Stimulated activated CD4-positive, alpha-beta T cell treated with anti-CD3 and anti-CD28 coated beads, Interleukin-2, amount 100 ng/mL, for 24 hours (primary cell): ENCODE results near the gene WEE1.

ENCODE experiments used
- DNase-seq, 2 donors: peaks; one replicate each; pipeline ENCODE4 v3.0.0-alpha.2; 2020

Gene WEE1

DNA sequence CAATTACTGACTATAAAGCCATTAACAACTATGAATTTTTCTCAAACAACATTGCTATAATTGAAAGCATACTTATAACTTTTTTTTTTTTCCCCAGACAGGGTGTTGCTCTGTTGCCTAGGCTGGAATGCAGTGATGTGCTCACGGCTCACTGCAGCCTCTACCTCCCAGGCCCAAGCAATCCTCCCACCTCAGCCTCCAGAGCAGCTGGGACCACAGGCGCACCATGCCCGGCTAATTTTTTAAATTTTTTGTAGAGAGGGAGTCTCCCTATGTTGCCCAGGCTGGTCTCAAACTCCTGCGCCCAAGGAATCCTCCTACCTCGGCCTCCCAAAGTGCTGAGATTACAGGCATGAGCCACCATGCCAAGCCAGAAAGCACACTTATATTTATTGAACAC is 6.1 kb upstream of the WEE1 start:
- no peak for DNase-seq

DNA sequence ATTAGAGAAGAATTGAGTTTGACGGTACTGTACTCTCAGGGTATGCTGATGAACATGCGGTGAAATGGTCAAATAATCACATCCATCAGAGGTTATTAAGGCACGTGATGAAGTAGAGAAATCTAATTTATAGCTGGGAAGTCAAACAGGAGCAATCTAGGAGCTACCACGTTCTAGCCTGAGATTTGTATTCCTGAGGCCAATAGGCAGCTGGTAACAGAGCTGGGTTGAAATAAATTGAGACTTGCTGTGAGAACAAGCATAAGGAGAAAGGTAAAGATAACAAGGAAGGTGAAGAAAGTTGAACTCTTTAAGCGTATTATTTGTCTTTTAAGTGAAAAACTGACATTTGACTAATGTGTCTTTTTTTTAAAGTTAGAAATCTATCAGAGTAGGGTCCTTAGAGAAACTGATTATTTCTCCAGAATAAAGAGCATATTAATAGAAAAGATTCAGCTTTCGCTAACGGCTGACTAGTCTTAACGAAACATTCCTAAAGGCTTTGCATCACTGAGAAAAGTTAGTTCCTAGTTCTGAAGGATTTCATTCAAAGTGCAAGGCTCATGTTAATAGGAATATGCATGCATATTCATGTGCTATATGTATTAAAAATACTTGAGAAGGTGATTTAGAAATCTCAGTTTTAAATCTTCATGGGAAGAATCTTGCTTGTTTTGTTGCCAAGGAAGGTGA is 5.2 kb upstream of the WEE1 start:
- no peak for DNase-seq

DNA sequence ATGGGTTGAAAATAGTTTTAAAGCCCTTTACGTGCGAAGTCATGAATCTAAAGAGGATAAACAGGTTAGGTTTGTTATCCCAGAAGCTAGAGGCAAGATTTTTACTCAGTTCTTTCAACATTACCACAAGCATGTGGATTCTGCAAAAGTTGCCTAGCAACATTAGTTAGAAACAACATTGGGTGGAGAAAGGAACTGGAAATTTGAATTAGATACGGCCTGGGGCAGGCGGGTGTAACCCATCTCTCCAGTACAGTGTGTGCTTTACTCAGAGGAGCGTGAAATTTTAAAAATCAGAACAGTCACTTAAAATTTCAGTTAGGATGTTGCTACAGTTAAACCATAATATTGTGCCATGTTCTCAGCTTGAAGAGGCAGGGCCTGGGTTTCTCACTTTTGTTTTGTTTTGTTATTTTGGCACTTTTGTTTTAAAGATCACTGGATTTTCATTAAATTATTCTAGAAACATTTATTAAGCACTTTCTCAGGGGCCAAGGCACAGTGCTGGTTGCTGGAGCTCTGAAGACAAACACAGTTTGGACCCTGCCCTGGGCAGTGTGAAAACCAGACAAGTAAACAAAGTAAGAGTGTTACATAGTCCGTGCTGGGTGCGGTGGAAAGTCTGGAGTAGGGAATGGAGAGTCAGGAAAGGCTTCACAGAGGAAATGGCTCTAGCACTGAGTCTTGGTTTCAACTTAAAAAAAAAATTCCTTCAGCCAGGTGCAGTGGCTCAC is 4.4 kb upstream of the WEE1 start:
- DNase-seq = no peak

DNA sequence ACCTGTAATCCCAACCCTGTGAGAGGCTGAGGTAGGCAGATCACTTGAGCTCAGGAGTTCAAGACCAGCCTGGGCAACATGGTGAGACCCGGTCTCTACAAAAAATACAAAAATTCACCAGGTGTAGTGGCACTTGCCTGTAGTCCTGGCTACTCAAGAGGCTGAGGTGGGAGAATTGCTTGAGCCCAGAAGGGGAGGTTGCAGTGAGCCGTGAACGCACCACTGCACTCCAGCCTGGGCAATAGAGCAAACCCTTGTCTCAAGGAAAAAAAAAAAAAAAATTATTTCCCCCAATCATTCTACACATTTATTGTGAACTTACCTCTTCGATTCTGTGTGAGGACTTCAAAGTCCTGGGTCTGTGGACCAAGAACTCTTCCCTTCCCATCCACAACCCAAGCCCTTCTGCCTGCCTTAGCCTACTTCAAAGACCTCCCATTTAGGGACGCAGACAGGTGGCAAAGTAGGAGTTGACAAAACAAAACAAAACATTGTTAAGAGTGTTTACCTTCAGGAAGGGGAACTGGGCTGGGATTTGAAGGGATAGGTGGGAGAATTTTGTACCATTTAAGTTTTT is 3.8 kb upstream of the WEE1 start:
- no peak for DNase-seq

DNA sequence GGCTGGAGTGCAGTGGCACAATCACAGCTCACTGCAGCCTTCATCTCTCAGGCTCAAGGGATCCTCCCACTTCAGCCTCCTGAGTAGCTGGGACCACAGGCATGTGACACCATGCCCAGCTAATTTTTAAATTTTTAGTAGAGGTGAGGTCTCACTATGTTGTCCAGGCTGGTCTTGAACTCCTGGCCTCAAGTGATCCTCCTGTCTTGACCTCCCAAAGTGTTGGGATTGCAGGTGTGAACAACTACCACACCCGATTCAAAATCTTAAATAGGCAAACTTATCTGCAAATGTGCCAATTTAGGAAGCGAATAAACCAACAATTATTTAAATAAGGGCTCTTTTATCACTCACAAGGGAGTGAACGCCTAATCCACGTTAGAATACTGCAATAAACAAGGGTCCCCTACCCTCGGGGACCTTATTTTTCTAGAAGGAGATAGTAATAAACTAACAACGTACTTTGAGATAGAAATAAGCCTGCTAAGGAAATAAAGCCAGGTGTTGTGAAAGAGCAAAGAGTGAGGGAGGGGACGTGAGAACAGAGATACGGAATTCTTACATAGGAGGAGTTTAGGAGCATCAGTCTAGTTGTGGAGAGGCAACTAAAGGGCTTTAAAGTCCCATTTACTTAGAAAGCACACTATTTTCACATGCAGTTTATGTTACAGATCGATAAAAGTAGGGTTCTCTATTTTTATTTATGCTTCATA is 3.0 kb upstream of the WEE1 start:
- DNase-seq = no peak

DNA sequence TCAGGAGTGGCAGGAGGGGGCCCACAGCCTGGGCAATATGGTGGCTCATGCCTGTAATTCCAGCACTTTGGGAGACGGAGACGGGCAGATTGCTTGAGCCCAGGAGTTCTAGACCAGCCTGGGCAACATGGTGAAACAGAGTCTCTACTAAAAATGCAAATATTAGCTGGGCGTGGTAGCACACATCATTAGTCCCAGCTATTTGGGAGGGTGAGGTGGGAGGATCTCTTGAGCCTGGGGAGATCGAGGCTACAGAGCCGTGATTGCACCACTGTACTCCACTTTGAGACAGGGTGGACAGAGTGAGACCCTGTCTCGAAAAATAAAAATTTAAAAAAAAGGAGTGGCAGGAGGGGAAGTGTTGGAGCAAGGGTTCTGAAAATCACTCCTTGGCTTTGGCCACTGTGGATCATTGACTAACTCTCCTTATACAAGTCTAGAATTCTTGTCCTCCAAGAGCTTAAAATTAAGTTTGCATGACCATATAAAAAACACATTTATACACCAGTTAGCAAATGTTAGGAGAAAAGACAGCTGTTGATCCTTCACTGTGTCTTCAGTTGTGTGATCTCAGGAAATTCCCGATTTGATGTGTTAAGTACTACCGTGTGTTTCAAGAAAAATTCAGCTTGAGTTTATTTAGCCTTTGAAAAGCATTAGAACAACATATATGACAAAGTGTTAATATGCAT is 2.3 kb upstream of the WEE1 start:
- no peak for DNase-seq

DNA sequence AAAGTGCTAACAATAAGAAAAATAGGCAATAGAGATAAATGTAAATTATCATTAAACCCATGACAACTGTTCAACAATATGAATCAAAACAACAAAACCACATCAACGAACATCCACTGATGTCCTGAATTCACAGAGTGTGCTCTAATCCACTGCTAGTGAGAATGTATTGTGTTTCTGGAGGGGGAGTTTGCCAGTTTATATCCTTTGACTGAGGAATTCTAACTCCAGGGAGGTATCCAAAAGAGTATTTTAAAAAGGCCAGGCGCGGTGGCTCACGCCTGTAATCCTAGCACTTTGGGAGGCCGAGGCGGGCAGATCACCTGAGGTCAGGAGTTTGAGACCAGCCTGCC is 1.7 kb upstream of the WEE1 start:
- no peak for DNase-seq

DNA sequence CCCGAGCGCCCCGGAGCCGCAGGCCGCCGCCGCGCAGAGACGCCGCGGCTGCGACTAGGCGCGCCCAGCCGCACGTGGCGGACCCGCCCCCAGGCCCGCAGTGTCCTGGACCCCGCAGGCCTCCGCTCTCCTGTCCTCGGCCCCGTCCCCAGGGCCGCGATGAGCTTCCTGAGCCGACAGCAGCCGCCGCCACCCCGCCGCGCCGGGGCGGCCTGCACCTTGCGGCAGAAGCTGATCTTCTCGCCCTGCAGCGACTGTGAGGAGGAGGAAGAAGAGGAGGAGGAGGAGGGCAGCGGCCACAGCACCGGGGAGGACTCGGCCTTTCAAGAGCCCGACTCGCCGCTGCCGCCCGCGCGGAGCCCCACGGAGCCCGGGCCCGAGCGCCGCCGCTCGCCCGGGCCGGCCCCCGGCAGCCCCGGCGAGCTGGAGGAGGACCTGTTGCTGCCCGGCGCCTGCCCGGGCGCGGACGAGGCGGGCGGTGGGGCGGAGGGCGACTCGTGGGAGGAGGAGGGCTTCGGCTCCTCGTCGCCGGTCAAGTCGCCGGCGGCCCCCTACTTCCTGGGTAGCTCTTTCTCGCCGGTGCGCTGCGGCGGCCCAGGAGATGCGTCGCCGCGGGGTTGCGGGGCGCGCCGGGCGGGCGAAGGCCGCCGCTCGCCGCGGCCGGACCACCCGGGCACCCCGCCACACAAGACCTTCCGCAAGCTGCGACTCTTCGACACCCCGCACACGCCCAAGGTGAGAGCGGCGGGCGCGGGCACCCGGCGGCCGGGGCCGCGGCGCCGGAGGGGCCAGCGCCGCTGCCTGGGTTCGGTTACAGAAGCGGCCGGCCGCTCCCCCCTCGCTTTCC is 528 bp downstream of the WEE1 start:
- peak; percentile 28 to 37 for DNase-seq

DNA sequence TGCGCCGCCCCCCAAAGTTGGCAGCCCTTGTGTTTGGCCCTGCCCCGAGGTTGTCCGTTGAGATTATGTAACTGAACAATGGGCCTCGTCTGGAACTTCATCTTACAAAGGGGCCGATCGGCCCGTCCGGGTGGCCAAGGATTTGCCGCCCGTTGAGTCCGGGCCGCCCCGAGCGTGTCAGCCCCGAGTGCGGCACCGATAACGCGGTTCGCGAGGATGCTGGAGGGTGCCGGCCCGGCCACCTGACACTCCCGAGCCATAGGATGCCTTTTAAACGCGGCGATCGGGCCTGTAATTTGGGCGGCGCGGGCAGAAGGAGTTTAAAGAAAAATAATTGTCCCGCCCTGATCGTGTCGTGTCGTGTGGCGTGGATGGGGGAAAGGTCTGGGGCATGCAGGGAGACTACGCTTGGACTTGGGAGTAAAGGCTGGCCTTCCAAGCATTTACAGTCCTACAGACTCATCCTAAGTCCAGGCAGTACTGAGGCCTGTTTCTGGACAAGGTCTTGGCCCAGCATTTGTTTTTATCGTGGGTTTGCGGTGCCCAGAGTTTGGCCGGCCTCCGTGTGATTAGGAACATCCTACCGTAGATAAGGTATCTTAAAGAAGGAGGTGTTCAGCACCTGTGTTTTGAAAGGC is 1.3 kb downstream of the WEE1 start:
- DNase-seq = peak; percentile 30 to 41

DNA sequence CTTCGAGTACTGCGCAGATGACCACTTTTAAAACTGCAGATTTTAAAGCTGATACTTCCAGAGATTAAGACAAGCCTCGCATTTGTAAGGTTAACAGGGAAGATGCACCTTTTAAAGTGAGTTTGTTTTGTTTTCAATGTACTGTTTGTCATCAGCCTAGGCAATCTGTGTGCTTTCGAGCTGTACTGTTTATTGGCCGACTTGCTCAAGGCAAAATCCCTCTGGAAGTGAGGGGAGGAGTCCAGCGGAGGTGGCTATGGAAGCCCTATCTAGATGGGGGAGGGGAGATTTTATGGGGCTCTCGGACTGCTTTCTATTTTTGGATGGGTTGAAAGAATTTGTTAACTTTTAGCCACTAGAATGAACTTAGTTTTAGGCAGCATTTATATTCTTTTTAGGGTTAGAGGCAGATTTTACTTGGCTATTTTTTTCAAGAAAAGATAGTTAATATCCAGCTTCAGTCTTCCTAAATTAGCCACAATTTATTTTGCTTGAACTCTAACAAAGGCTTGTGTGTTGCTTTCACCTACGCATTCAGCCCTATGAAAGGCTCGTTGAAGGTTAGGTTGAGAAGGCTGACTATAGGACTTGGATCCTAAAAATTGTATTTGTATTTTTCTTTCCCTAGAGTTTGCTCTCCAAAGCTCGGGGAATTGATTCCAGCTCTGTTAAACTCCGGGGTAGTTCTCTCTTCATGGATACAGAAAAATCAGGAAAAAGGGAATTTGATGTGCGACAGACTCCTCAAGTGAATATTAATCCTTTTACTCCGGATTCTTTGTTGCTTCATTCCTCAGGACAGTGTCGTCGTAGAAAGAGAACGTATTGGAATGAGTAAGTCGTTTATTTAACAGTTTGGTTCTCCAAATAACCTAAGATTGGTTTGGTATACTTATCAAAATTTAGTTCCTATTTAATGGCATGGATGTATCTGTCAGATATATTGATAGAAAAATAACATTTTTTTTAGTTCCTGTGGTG is 2.1 kb downstream of the WEE1 start:
- DNase-seq = peak in 1 of 2 donors; percentile 11

DNA sequence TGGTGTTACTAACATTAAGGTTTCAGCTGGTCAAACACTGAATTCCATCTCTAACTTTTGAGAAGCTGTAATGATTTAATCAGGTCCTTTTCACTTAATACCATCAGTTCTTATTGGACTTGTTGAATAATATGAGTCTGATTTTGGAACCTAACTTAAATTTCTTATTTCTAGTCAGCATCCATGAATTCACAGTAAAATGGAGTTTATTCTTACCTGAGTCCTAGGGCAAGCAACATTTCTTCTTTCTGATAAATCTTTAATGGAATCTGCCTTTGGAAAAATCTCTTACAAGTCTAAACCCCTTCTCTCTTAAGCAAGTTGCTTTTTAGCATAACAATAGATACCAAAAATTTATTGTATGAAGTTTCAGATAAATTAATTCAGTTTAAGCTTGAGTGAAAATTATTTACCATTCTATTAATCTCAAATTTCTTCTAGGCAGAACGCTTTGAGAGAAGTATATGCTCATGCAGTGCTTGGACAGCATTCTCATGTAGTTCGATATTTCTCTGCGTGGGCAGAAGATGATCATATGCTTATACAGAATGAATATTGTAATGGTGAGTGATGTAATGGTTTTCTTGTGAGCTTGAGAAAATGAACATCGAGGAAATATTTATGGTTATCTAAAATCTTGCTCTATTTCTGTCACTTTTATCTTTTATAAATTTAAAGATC is 3.4 kb downstream of the WEE1 start:
- DNase-seq = no peak

DNA sequence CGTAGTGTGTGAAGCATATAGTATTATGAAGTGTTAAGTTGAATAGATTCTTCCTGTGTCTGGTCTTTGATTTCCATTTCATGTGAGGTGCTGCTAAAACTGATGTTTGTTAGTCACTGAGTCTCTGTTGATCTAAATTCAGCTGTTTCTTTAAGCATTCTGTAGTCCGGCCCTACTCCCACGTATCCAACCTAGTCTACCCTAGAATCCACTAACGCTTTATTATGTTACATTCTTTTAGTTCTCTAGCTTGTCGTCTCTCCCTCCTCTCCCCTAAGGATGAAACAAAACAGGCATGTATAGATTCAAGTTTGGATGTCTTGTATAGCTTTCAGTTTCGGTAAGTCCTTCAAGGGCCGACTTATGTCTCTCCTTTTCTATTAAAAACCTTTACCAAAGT is 4.1 kb downstream of the WEE1 start:
- DNase-seq = no peak

DNA sequence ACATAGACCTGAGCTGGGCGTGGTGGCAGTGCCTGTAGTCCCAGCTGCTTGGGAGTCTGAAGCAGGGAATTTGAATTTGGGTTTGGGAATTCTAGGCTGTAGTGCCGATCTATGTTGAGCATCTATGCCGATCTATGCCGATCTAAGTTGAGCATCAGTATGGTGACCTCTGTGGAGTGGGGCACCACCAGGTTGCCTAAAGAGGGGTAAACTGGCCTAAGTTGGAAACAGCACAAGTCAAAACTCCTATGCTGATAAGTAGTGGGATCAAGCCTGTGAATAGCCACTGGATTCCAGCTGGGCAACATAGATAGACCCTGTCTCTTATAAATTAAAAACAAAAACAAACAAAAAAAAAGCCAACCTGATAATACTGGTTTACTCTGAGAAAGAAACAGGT is 7.4 kb downstream of the WEE1 start:
- DNase-seq = no peak

DNA sequence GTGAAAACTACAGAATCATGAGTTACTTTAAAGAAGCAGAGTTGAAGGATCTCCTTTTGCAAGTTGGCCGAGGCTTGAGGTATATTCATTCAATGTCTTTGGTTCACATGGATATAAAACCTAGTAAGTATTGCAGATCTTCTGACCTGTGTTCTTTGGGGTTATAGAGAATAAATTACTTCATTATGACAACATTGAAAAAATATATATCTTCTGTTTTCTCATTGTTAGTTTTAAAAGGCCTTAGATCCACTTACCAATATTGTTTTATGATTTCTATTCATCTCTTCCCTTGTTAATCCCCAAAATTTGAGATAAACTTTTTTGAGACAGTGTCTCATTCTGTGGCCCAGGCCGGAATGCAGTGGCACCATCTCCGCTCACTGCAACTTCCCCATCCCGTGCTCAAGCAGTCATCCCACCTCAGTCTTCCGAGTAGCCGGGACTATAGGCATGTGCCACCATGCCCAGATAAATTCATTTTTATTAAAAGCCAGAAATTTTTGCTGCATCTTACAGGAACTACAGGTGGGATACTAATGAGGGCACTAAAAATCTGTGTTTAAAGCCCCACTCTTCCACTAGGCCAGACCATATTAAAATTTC is 8.2 kb downstream of the WEE1 start:
- no peak for DNase-seq

DNA sequence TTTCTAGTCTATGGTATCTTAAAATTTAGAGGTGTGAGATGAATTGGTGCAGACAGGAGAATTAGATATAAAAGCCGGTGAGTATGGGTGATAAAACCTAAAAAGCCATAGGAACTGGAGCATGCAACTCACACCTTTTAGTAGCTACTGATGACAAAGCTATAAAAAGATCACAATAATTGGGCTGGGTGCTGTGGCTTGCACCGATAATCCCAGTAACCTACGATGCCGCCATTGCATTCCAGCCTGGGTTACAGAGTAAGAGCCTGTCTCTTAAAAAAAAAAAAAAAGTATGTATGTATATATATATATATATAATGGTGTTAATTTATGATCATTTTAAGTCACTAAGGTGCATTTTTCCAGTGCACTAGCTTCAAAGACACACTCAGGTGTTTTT is 17.2 kb downstream of the WEE1 start:
- no peak for DNase-seq

DNA sequence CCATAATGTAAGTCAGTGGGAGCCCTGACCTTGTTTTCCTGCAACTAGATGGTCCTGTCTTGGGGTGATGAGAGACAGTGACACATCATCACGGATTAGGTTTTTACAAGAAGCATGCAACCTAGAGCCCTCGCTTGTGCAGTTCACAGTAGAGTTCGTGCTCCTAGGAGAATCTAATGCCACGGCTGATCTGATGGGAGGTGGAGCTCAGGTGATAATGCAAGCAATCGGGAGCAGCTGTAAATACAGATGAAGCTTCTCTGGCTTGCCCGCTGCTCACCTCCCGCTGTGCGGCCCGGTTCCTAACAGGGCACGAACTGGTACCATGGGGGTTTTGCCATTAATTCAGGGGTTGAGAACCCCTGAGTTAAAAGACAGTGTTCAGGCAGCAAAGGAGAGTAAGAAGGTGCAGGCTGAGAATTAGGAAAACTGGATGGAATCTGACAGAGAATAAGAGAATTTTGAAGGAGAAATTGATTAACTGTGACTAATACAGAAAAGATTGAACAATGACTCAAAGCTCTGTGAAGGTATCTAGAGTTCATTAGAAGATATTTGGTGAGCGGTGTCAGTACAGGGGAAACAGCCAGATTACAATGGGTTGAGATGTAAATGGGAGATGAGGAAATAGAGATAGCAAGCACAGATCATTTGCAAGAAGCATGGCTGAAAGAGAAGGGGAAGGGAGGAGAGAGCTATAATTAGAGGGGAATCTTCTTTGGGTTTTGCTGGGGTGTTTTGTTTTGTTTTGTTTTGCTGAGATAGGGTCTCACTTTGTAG is 21.0 kb downstream of the WEE1 start:
- no peak for DNase-seq

DNA sequence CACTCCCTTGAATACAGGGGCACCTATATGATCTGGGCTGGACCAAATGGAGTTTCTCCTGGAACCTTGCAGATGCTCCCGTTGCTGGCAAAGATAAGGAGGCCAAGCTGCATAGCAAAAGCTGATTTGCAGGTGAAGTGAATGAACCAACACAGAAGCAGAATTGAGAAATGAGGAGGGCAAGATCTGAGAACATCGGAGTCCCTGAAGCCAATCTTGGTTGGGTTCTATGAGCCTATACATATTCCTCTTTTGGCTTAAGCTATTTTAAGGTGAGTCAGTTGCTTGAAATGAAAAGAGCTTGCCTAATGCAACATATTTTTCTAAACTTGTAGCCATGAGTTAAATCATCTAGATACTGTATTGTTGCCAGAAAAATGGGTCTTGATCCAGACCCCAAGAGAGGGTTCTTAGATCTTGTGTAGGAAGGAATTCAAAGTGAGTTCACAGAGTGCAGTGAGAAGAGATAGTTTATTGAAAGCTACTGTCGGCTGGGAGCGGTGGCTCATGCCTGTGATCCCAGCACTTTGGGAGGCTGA is 23.5 kb downstream of the WEE1 start:
- DNase-seq = no peak

DNA sequence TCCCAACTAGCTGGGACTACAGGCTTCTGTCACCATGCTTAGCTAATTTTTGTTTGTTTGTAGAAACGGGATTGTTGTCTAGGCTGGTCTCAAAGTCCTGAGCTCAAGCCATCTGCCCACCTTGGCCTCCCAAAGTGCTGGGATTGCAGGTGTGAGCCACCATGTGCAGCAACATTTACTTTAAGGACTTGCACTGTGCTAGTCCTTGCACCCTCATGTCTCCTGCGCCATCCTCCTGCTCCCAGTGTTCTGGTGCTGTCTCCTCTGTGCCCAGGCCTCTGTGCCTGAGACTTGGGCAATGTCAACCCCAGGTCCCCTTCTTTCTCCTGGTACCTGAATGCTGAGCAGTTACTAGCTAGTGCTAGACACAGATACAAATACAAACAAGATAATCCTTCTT is 26.7 kb downstream of the WEE1 start:
- no peak for DNase-seq
